A549 (cell line): ENCODE results near the gene RGL1. TPM values are rescaled to one million over a fixed set of nuclear protein-coding genes. Genes with fewer than 3 reads are reported as not detected.

Experiments used
- ATAC-seq, 2 experiments: fragments of 200-7000 bp in 1 of 2; fragments of >200 bp in 1 of 2; cut with Nextera tagmentation in 1 of 2; cut with Tn5 transposase in 1 of 2; 3 replicates each; pipeline versions ENCODE4 v1.8.0 to v1.9.1; 2018 to 2020; ENCODE audit warnings: mild to moderate bottlenecking in 1 of 2, moderate library complexity in 1 of 2
- CTCF ChIA-PET: fragments of 300-600 bp; sonication (Branson Sonifier 250); formaldehyde crosslinking; extraction: SDS; loops from one replicate; lab custom pipeline; 2021; ENCODE audit warnings: antibody characterized with exemption, inconsistent platforms; lab: Yijun Ruan, JAX
- POLR2A ChIA-PET: fragments of 350-600 bp; formaldehyde crosslinking; extraction: SDS; loops from one replicate; lab custom pipeline; 2021; ENCODE audit warnings: antibody characterized with exemption, inconsistent platforms; lab: Yijun Ruan, JAX
- DNase-seq, 2 experiments: peaks; one replicate each; pipeline versions ENCODE4 v3.0.0 to v3.0.0-alpha.2; 2011 to 2016; ENCODE audit warnings: low read depth in 1 of 2, low spot score in 1 of 2
- FAIRE-seq: peaks from 2 replicates; lab custom pipeline; 2011; peaks lifted over from hg19 to GRCh38; lab: Jason Lieb, UNC
- H3K27ac ChIP-seq, 2 experiments: fragments of >200 bp; sonication (Bioruptor Twin); formaldehyde crosslinking; 3 replicates each; pipeline ENCODE4 v1.5.1; 2016 to 2017
- H3K4me1 ChIP-seq: fragments of >200 bp; sonication (Bioruptor Twin); formaldehyde crosslinking; 3 replicates; pipeline ENCODE4 v1.6.1; 2016
- H3K4me2 ChIP-seq: fragments of >200 bp; sonication (Bioruptor Twin); formaldehyde crosslinking; 3 replicates; pipeline ENCODE4 v1.6.1; 2016
- H3K4me3 ChIP-seq: fragments of >200 bp; sonication (Bioruptor Twin); formaldehyde crosslinking; 3 replicates; pipeline ENCODE4 v1.5.1; 2016
- H3K9me3 ChIP-seq: fragments of >200 bp; sonication (Bioruptor Twin); formaldehyde crosslinking; 3 replicates; pipeline ENCODE4 v1.6.1; 2016
- CBX2 ChIP-seq: fragments of 200-600 bp; sonication (generic); IDR thresholded peaks from 2 replicates; pipeline ENCODE4 v1.6.1; 2016; ENCODE audit warnings: low read depth, mild to moderate bottlenecking, borderline replicate concordance
- CBX8 ChIP-seq: fragments of 200-600 bp; sonication (generic); IDR thresholded peaks from 2 replicates; pipeline ENCODE4 v1.6.1; 2016
- CHD2 ChIP-seq: fragments of 150-350 bp; IDR thresholded peaks from 2 replicates; pipeline ENCODE4 v1.6.1; 2014; ENCODE audit warnings: low read length; ENCODE audit not compliant: partially characterized antibody
- EHF ChIP-seq: fragments of 250-450 bp; sonication (Bioruptor Pico); IDR thresholded peaks from 2 replicates; pipeline ENCODE4 v1.5.0; 2020; ENCODE audit warnings: mild to moderate bottlenecking
- ESRRA ChIP-seq: fragments of 150-350 bp; IDR thresholded peaks from 2 replicates; pipeline ENCODE4 v1.6.1; 2014; ENCODE audit warnings: mild to moderate bottlenecking, low read length, borderline replicate concordance
- HDAC2 ChIP-seq: fragments of 200-600 bp; sonication (generic); IDR thresholded peaks from 2 replicates; pipeline ENCODE4 v1.6.1; 2016
- HOXA7 ChIP-seq: fragments of 250-450 bp; sonication (Bioruptor Pico); IDR thresholded peaks from 2 replicates; pipeline ENCODE4 v1.5.0; 2020; ENCODE audit warnings: mild to moderate bottlenecking, moderate library complexity
- HOXB5 ChIP-seq: fragments of 250-450 bp; sonication (Bioruptor Pico); IDR thresholded peaks from 2 replicates; pipeline ENCODE4 v1.5.0; 2020; ENCODE audit warnings: mild to moderate bottlenecking, moderate library complexity
- MAZ ChIP-seq: fragments of 150-350 bp; IDR thresholded peaks from 2 replicates; pipeline ENCODE4 v1.6.1; 2014; ENCODE audit warnings: antibody characterized with exemption, low read depth, low read length, borderline replicate concordance
- RCOR1 ChIP-seq: fragments of 150-350 bp; IDR thresholded peaks from 2 replicates; pipeline ENCODE4 v1.6.1; 2014; ENCODE audit warnings: antibody characterized with exemption, low read length, low read depth
- RFX5 ChIP-seq: fragments of 450-650 bp; IDR thresholded peaks from 2 replicates; pipeline ENCODE4 v1.7.1; 2014; ENCODE audit warnings: antibody characterized with exemption, mild to moderate bottlenecking, moderate library complexity
- ZNF302 ChIP-seq: fragments of 250-450 bp; sonication (Bioruptor Pico); IDR thresholded peaks from 2 replicates; pipeline ENCODE4 v1.9.0; 2021; ENCODE audit warnings: inconsistent platforms, mild to moderate bottlenecking, moderate library complexity
- ZSCAN20 ChIP-seq: fragments of 250-450 bp; sonication (Bioruptor Pico); IDR thresholded peaks from 2 replicates; pipeline ENCODE4 v1.8.0; 2022; ENCODE audit warnings: mild to moderate bottlenecking, moderate library complexity
- WGBS: methylation state at CpG from one replicate; pipeline ENCODE4 v1.1.6; 2017; ENCODE audit errors: missing lambda C conversion rate; 5-methylcytosine and 5-hydroxymethylcytosine counted together
- polyA plus RNA-seq, 4 experiments: library from polyadenylated mRNA; depleted of rRNA in 3 of 4; stranded (reverse); fragments of >200 nt; fragmentation: RNase III in 1 of 4; extraction: RNeasy Plus Mini Kit Qiagen cat#74134 plus additional on column Dnase treatment in 1 of 4; gene quantifications; 2 replicates in 3 of 4; 3 replicates in 1 of 4; pipeline ENCODE4 v1.2.3, GENCODE V29; 2011 to 2017
- TF ChIP-seq, protein P1 (sequence below): IDR thresholded peaks from 2 replicates; pipeline ENCODE4 v1.6.1; 2012
- TF ChIP-seq, protein P2 (sequence below): fragments of 250-450 bp; sonication (Bioruptor Pico); IDR thresholded peaks from 2 replicates; pipeline ENCODE4 v1.5.0; 2021; ENCODE audit warnings: mild to moderate bottlenecking, moderate library complexity, borderline replicate concordance
- TF ChIP-seq, protein P3 (sequence below): fragments of 150-350 bp; IDR thresholded peaks from 2 replicates; pipeline ENCODE4 v1.6.1; 2014; ENCODE audit warnings: low read depth, mild to moderate bottlenecking, low read length
- TF ChIP-seq, protein P4 (sequence below): fragments of >200 bp; sonication (Bioruptor Twin); formaldehyde crosslinking; IDR thresholded peaks from 3 replicates; pipeline ENCODE4 v1.6.1; 2016

Gene RGL1
- polyA plus RNA-seq, 2 of the 4 experiments (the other 2 are of a cell fraction), result 1.0 to 3.8 TPM

DNA sequence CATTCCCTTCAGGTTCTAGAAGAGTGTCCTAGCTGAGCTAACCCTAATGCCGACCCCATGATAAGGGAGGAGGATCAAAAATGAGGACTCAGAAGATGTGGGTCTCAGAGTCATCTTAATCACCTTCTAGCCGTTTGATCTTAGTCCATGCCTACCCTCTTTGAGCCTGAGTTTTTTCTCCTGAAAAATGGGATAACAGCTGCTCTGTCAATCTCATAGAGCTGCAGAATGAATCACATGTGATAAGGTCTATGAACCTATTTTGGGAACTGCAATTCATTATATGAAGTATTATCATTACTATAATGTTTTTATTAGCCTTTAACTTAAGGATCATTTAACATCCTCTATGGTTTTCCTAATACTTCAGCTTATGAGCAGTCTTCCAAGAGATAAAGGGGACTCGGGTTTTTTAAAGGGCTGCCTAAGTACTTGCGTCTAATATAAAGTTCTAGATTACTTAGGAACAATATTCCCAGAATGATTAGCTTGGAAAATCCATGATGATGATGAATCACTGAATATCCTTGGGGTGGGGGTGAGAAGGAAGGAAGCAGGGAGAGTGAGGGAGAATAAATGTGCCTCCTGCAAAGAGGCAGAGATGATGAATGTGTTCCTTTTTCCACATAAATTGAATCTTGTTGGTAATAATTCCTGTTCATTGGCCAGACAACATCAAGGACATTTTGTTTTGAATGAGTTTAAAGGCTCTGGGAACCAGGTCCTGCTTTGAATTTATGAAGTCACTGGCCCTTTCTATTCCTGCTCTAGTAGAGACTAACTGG is 165.8 kb downstream of the RGL1 start:
- ChIA-PET CTCF (interaction anchor here (0.6 to 1.3 kb wide), 2 partner anchors 26 to 192 kb away, joined by 3 read pairs; no protein-coding TSS in a partner anchor), POLR2A (no interaction called here)
- no peak for FAIRE-seq
- no peak for DNase-seq
- Histone ChIP-seq H3K4me3 (no peak overlapping the region), H3K4me2 (no peak overlapping the region), H3K4me1 (no peaks in the 10 kb centered on the region), H3K27ac (no peak overlapping the region), H3K9me3 (no peaks in the 10 kb centered on the region)
- 24% methylated on average over 4 of the region's 4 CpGs for WGBS
- TF ChIP-seq CBX8, result no peak
- TF ChIP-seq EHF (CRISPR knock-in tag), result no peak
- TF ChIP-seq RCOR1, result no peak
- no peak for TF ChIP-seq RFX5
- TF ChIP-seq HDAC2, result no peak
- no peak for TF ChIP-seq ZNF302 (CRISPR knock-in tag)
- TF ChIP-seq, protein P1, sequence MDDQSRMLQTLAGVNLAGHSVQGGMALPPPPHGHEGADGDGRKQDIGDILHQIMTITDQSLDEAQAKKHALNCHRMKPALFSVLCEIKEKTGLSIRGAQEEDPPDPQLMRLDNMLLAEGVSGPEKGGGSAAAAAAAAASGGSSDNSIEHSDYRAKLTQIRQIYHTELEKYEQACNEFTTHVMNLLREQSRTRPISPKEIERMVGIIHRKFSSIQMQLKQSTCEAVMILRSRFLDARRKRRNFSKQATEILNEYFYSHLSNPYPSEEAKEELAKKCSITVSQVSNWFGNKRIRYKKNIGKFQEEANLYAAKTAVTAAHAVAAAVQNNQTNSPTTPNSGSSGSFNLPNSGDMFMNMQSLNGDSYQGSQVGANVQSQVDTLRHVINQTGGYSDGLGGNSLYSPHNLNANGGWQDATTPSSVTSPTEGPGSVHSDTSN, result no peak
- no peak for TF ChIP-seq HOXB5 (CRISPR knock-in tag)
- TF ChIP-seq CHD2, result no peak
- no peak for TF ChIP-seq HOXA7
- TF ChIP-seq ZSCAN20 (CRISPR knock-in tag), result no peak
- no peak for TF ChIP-seq CBX2
- no peak for TF ChIP-seq MAZ
- TF ChIP-seq, protein P2, sequence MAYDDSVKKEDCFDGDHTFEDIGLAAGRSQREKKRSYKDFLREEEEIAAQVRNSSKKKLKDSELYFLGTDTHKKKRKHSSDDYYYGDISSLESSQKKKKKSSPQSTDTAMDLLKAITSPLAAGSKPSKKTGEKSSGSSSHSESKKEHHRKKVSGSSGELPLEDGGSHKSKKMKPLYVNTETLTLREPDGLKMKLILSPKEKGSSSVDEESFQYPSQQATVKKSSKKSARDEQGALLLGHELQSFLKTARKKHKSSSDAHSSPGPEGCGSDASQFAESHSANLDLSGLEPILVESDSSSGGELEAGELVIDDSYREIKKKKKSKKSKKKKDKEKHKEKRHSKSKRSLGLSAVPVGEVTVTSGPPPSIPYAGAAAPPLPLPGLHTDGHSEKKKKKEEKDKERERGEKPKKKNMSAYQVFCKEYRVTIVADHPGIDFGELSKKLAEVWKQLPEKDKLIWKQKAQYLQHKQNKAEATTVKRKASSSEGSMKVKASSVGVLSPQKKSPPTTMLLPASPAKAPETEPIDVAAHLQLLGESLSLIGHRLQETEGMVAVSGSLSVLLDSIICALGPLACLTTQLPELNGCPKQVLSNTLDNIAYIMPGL (CRISPR knock-in tag), result no peak
- TF ChIP-seq, protein P3, sequence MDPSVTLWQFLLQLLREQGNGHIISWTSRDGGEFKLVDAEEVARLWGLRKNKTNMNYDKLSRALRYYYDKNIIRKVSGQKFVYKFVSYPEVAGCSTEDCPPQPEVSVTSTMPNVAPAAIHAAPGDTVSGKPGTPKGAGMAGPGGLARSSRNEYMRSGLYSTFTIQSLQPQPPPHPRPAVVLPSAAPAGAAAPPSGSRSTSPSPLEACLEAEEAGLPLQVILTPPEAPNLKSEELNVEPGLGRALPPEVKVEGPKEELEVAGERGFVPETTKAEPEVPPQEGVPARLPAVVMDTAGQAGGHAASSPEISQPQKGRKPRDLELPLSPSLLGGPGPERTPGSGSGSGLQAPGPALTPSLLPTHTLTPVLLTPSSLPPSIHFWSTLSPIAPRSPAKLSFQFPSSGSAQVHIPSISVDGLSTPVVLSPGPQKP, result no peak
- TF ChIP-seq ESRRA, result no peak
- TF ChIP-seq, protein P4, sequence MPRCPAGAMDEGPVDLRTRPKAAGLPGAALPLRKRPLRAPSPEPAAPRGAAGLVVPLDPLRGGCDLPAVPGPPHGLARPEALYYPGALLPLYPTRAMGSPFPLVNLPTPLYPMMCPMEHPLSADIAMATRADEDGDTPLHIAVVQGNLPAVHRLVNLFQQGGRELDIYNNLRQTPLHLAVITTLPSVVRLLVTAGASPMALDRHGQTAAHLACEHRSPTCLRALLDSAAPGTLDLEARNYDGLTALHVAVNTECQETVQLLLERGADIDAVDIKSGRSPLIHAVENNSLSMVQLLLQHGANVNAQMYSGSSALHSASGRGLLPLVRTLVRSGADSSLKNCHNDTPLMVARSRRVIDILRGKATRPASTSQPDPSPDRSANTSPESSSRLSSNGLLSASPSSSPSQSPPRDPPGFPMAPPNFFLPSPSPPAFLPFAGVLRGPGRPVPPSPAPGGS, result no peak
- no peak for ATAC-seq

DNA sequence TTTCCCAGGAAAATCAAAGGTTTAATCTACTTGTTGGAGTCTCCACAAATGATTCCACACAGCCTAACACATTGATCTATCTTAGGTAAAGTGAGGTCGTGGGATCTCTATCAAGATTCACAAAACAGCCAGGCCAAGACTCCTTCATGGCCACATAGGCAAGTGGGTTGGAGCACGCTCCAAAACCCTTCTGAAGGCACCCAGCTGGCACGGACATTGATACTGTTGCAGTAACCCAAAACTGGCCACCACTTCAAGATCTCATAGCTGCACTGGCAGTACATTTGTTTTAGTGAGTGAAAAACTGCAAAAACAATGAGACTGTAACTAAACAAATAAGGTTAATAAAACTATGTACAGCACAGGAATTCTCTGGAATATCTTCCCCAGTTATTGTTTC is 170.7 kb downstream of the RGL1 start:
- Histone ChIP-seq H3K27ac (no peak overlapping the region), H3K4me3 (no peak overlapping the region), H3K4me2 (no peak overlapping the region), H3K9me3 (no peaks in the 10 kb centered on the region), H3K4me1 (no peaks in the 10 kb centered on the region)
- ChIA-PET POLR2A (no interaction called here), CTCF (interaction anchor here (0.6 kb wide), 1 partner anchor 20 kb away, joined by 3 read pairs; no protein-coding TSS in a partner anchor)
- FAIRE-seq (no peak), DNase-seq (no peak), ATAC-seq (no peak)
- 42% methylated on average over 3 of the region's 3 CpGs for WGBS
- TF ChIP-seq, protein P1, result no peak
